ENCODE measurements around the gene DEFB131A. TPM values are rescaled to one million over a fixed set of nuclear protein-coding genes. Genes with fewer than 3 reads are reported as not detected.
"Not testable (repeated sequence)": the region's sequence is repeated elsewhere in the genome, so short reads cannot be mapped to it uniquely, and the experiment has no call there.

Gene DEFB131A
- total RNA-seq, 1 experiment from 2014 or later: not detected

- H2BK12ac ChIP-seq (ENCODE audit: insufficient read length, low read depth, low read length); H3K9ac ChIP-seq (ENCODE audit: extremely low read depth, insufficient read length, low read length); H2AFZ ChIP-seq (ENCODE audit: low read length); H3K9me3 ChIP-seq (ENCODE audit: control insufficient read depth, low read depth, low read length); H2BK15ac ChIP-seq (ENCODE audit: low read depth, low read length); H3K27ac ChIP-seq (ENCODE audit: insufficient read length, low read depth, low read length); DNase-seq; H3K27me3 ChIP-seq (ENCODE audit: insufficient read depth, low read length); H3K14ac ChIP-seq (ENCODE audit: insufficient read depth, low read length); H3K56ac ChIP-seq (ENCODE audit: insufficient read length, low read depth, low read length); H2BK5ac ChIP-seq (ENCODE audit: insufficient read length, low read length); H4K91ac ChIP-seq (ENCODE audit: insufficient read length, low read depth, low read length); H4K5ac ChIP-seq (ENCODE audit: insufficient read length, low read depth, low read length); H3K79me1 ChIP-seq (ENCODE audit: insufficient read depth, low read depth, low read length, poor library complexity, severe bottlenecking); H3K4me2 ChIP-seq (ENCODE audit: insufficient read depth, insufficient read length, low read length); H3K79me2 ChIP-seq (ENCODE audit: insufficient read depth, low read length); H3K27ac Mint-ChIP-seq; H3K36me3 Mint-ChIP-seq (ENCODE audit: insufficient read depth in 1 of 3, low read depth in 3 of 3); H3K4me1 ChIP-seq (ENCODE audit: insufficient read depth, low read length); H3K4me1 Mint-ChIP-seq; H3K18ac ChIP-seq (ENCODE audit: insufficient read length, low read depth, low read length); H3T11ph ChIP-seq (ENCODE audit: low read length); H2BK20ac ChIP-seq (ENCODE audit: low read depth, low read length, poor library complexity, severe bottlenecking); H2AK5ac ChIP-seq (ENCODE audit: insufficient read length, low read length); H3K23me2 ChIP-seq (ENCODE audit: insufficient read length, low read depth, low read length, poor library complexity, severe bottlenecking); H3K4me3 Mint-ChIP-seq; H3K23ac ChIP-seq (ENCODE audit: insufficient read length, low read depth, low read length); H4K20me1 ChIP-seq (ENCODE audit: control insufficient read depth, insufficient read depth, insufficient read length); H3K4ac ChIP-seq (ENCODE audit: low read depth, low read length); H2BK120ac ChIP-seq (ENCODE audit: low read depth, low read length, poor library complexity, severe bottlenecking); H4K8ac ChIP-seq (replicated peaks; ENCODE audit: insufficient read length, low read depth, low read length): not testable (repeated sequence)
- Mint-ChIP-seq H3K27me3 (ENCODE audit: low read depth) (peaks cover 30% of the 10 kb centered on the region), H3K9me3 (peaks cover 3 to 24% of the 10 kb centered on the region in 2 experiments; a peak in 4 of 5 replicates)
- no CpG with 5 or more reads among the region's 17 CpGs for WGBS (ENCODE audit: extremely low coverage, insufficient read length, low lambda C conversion rate)
Measured at GRCh38 chr4:9490986-9491385, 46.8 kb downstream of the DEFB131A start.

DNA sequence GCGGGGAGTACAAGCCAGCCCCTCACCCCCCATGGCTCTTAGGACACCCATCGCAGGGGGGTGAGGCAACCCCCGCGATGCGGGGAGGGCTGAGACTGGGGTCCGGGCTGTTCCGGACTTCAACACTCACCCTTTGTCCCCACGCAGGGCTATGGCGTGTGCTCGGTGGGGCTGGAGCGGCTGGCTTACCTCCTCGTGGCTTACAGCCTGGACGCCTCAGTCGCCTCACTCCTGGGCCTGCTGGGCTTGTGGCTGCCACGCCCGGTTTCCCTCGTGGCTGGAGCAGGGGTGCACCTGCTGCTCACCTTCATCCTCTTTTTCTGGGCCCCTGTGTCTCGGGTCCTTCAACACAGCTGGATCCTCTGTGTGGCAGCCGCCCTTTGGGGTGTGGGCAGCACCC is 49.4 kb downstream of the DEFB131A start:
- H3T11ph ChIP-seq (ENCODE audit: low read length); H3K56ac ChIP-seq (ENCODE audit: insufficient read length, low read depth, low read length); H3K27ac ChIP-seq (ENCODE audit: insufficient read length, low read depth, low read length); H2BK15ac ChIP-seq (ENCODE audit: low read depth, low read length); H2BK120ac ChIP-seq (ENCODE audit: low read depth, low read length, poor library complexity, severe bottlenecking); H3K36me3 Mint-ChIP-seq (ENCODE audit: insufficient read depth in 1 of 3, low read depth in 3 of 3); H3K9ac ChIP-seq (ENCODE audit: extremely low read depth, insufficient read length, low read length); H3K4me1 Mint-ChIP-seq; H3K23ac ChIP-seq (ENCODE audit: insufficient read length, low read depth, low read length); H2BK20ac ChIP-seq (ENCODE audit: low read depth, low read length, poor library complexity, severe bottlenecking); H4K91ac ChIP-seq (ENCODE audit: insufficient read length, low read depth, low read length); H3K4ac ChIP-seq (ENCODE audit: low read depth, low read length); H3K27me3 ChIP-seq (ENCODE audit: insufficient read depth, low read length); H2BK12ac ChIP-seq (ENCODE audit: insufficient read length, low read depth, low read length); H3K79me1 ChIP-seq (ENCODE audit: insufficient read depth, low read depth, low read length, poor library complexity, severe bottlenecking); H3K18ac ChIP-seq (ENCODE audit: insufficient read length, low read depth, low read length); H3K27ac Mint-ChIP-seq; H4K5ac ChIP-seq (ENCODE audit: insufficient read length, low read depth, low read length); H2BK5ac ChIP-seq (ENCODE audit: insufficient read length, low read length); H3K23me2 ChIP-seq (ENCODE audit: insufficient read length, low read depth, low read length, poor library complexity, severe bottlenecking); H3K4me3 Mint-ChIP-seq; H2AFZ ChIP-seq (ENCODE audit: low read length); H3K4me2 ChIP-seq (ENCODE audit: insufficient read depth, insufficient read length, low read length); H3K4me1 ChIP-seq (ENCODE audit: insufficient read depth, low read length); H3K79me2 ChIP-seq (ENCODE audit: insufficient read depth, low read length); H3K14ac ChIP-seq (ENCODE audit: insufficient read depth, low read length); H2AK5ac ChIP-seq (ENCODE audit: insufficient read length, low read length); DNase-seq; H4K20me1 ChIP-seq (ENCODE audit: control insufficient read depth, insufficient read depth, insufficient read length); H4K8ac ChIP-seq (replicated peaks; ENCODE audit: insufficient read length, low read depth, low read length); H3K9me3 ChIP-seq (ENCODE audit: control insufficient read depth, low read depth, low read length): not testable (repeated sequence)
- peaks cover 52% of the 10 kb centered on the region for H3K27me3 Mint-ChIP-seq (ENCODE audit: low read depth)
- WGBS (ENCODE audit: extremely low coverage, insufficient read length, low lambda C conversion rate): no CpG with 5 or more reads among the region's 19 CpGs
- peaks cover 0 to 10% of the 10 kb centered on the region in 2 experiments; a peak in 2 of 5 replicates for H3K9me3 Mint-ChIP-seq
